DMS153 treated with DMSO at 0.1 percent for 48 hours (cell line): ENCODE data around the gene ATG7.
"Not testable (repeated sequence)": the region's sequence is repeated elsewhere in the genome, so short reads cannot be mapped to it uniquely, and the experiment has no call there.

Experiments
- DNase-seq: peaks from one replicate; lab custom pipeline; 2025; ENCODE audit not compliant: unreplicated experiment; lab: John Stamatoyannopoulos, UW

ATG7 gene

DNA sequence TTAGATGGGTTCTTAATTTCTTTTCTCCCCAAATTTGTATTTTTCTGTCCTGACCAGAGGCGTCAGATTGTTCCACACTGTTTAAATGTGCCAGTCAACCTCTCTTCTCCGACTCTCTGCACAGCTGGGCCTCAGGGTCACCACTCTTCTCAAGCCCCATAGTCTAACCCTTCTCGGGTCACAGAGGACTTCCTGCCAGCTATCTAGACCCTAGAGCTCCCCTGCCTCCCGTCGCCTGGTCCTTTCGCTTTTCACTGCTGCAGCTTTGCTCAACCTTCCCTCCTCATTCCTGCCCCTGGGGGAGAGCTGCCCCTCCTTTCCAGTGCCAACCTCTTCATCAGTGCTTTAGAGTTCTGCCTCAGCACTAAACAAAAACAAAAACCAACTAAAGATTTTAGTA is 151.7 kb downstream of the ATG7 start:
- no peak for DNase-seq

GRCh38 chr3:11424277-11424676 is 152.1 kb downstream of the ATG7 start:
- DNase-seq = no peak

- no peak for DNase-seq
Observed at GRCh38 chr3:11430207-11430606, 158.0 kb downstream of the ATG7 start.

DNA sequence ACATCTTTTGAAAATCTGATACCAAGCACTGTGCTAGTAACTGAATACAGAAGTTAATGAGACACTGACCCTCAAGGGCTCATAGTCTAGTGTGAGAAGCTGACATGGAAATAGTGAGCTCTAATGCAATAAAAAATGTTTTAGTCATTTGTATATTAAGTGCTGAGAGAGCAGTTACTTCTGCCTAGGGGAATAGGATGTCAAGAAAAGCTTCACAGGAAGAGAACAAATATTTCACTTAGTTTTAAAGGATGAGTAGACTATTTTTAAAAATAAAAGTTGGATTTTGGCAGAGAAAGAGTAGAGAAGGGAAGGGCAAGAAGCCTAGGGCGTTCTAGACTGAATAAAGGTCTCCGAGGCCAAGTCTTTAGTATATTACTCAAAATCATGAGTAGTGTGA is 158.4 kb downstream of the ATG7 start:
- no peak for DNase-seq

GRCh38 chr3:11431319-11431718 is 159.1 kb downstream of the ATG7 start:
- DNase-seq = no peak

DNA sequence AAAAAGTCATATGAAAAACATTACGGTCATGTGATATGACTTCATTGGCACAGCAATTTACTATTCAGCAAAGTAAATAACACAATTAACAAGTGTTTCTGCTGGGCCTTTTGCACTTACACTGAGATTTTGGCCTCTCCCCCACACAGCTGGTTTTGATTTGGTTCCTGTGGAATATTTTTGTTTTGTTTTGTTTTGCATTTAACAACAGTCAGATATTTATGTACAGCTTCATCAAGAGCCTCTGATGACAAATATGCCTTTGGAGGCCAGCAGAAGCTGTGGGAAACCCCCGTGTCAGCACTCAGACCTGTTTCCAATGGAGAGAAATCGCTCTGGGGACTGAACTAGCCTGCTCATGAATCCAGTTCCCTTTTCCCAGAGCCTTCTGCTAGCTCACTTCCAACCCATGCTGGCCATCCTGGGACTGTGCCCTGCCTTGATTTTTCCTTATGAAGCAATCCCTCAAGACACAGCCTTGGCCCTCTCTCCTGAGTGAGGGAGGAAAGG is 161.9 kb downstream of the ATG7 start:
- no peak for DNase-seq

DNA sequence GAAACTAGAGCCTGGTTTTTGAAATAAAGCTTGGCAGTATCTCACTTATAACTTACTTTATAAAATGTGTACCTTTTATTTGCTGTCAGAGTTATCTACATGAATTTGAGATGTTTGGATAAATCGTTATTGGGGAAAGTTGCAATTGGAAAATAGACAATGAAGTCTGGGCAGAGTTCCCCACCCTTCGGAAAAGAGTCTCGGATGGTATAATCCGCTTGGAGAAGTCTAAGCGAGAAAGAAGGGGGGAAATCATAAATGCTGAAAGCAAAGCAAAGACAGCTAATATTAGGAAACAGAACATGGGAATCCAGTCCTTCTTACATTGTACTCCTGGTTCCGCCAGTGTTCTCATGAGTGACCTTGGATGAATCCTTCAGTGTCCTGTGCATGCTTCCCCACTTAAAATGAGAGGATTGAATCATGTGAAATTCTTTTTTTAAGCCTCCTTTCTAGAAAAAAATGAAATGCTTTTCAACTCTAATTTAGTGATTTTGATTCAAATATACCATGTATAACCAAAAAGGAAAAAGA is 162.4 kb downstream of the ATG7 start:
- no peak for DNase-seq

DNA sequence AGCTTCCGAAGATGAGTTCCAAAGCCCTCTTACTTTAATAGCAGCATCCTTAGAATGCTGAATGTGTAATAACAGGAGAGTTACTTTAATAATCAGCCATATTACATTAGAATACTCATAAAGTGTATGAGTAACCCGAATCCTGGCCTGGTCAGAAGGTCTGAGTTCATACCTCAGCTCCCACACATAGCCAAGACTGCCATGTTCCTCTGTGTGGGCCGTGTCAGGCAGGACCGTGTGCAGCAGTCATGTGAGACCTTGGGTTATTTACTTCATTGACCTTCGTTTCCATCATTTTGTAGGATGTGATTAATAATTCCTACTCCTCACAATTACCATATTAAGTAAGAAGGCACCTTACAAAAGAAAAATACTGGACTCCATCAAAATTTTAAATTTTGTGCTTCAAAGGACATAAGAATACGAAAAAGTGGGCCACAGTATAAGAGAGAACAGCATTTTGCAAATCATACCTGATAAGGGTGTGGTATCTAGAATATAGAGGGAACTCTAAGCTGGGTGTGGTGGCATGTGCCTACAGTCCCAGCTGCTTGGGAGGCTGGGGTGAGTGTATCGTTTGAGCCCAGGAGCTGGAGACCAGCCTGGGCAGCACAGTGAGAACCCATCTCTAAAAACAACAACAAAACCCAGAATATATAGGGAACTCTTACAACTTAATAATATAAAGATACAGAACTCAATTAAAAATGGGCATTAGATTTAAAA is 163.4 kb downstream of the ATG7 start:
- no peak for DNase-seq

- no peak for DNase-seq
Observed at GRCh38 chr3:11436775-11437174, 164.6 kb downstream of the ATG7 start.

DNA sequence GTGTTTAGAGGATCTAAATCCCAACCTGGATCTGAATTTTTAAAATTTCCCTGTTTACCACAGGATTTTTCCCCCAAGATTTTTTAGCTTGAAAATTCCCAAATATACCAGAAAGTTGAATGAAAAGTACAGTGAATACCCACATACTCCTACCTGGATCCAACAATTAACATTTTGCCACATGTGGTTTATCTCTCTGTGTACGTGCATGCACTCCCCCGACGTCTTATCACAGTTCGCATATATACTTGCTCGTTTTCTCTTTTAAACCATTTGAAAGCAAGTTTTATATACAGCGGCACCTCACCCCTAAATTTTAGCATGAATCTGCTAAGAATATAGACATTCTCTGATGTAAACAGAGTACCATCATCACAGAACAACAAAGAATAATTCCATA is 165.3 kb downstream of the ATG7 start:
- no peak for DNase-seq

GRCh38 chr3:11438646-11439045 is 166.4 kb downstream of the ATG7 start:
- DNase-seq = no peak

DNA sequence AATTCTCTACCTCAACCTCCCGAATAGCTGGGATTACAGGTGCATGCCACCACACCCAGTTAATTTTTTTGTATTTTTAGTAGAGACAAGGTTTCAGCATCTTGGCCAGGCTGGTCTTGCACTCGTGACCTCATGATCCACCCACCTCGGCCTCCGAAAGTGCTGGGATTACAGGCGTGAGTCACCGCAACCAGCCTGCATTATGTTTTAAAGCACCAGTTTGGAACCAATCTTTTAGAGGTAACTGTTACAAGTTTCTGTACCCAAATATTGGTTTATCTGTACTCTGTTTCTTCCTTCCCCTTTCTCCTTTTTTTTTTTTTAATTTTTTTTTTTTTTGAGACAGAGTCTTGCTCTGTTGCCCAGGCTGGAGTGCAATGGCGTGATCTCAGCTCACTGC is 169.1 kb downstream of the ATG7 start:
- not testable (repeated sequence) for DNase-seq

DNA sequence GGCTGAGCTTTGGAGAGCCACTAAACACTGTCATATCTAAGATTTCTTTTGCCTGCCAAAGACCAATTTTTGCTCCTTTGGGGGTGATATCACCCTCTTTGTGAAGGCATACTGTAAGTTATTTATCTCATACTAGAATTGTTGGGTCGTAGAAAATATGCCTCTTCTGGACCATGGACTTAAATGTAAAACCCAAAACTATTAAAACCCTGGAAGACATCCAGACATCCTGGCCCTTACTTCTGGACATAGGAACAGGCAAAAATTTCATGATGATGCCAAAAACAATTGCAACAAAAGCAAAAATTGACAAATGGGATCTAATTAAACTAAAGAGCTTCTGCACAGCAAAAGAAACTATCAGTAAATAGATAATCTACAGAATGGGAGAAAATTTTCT is 172.2 kb downstream of the ATG7 start:
- no peak for DNase-seq

DNA sequence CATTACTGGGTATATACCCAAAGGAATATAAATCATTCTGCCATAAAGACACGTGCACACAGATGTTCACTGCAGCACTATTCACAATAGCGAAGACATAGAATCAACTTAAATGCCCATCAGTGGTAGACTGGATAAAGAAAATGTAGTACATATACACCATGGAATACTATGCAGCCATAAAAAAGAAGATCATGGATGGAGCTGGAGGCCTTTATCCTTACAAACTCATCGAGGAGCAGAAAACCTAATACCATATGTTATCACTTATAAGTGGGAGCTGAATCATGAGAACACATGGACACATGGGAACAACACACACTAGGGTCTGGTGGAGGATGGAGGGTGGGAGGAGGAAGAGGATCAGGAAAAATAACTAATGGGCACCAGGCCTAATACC is 173.0 kb downstream of the ATG7 start:
- not testable (repeated sequence) for DNase-seq

DNA sequence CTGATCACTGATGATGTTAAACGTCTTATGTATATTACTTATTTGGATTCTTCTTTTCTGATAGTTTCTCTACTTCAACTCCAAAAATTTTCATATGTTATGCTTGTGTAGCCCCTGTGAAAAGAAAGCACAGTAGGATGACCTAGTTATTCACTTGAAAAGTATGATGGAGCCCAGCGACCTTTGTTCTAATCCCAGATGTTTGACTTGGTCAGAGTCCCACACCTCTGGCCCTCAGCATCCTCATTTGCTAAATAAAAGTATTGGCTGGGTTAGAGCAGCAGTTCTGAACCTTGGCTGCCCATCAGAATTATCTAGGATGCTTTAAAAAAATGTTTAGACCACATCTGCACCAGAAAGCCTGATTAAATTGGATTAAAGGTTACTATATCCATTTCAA is 173.7 kb downstream of the ATG7 start:
- DNase-seq = no peak

GRCh38 chr3:11447584-11448200 is 175.5 kb downstream of the ATG7 start:
- DNase-seq = no peak

GRCh38 chr3:11450015-11450414 is 177.8 kb downstream of the ATG7 start:
- DNase-seq = no peak

DNA sequence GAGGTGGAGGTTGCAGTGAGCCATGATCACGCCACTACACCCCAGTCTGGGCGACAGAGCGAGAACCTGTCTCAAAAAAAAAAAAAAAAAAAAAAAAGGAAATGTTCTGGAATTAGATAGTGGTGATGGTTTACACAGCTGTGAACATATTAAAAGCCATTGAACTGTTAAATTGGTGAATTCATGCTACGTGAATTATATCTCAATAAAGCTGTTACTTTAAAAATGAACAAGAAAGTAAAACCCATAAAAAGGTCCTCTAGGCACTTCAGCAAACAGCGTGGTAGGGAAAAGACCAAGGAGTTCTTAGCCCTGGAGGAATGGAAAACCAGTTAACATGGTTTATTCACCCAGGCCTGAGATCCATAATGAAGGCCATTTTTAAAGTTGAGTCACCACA is 180.1 kb downstream of the ATG7 start:
- DNase-seq = no peak

GRCh38 chr3:11452885-11453847 is 181.0 kb downstream of the ATG7 start:
- no peak for DNase-seq

- DNase-seq = no peak
Observed at GRCh38 chr3:11455956-11456355, 183.8 kb downstream of the ATG7 start.

DNA sequence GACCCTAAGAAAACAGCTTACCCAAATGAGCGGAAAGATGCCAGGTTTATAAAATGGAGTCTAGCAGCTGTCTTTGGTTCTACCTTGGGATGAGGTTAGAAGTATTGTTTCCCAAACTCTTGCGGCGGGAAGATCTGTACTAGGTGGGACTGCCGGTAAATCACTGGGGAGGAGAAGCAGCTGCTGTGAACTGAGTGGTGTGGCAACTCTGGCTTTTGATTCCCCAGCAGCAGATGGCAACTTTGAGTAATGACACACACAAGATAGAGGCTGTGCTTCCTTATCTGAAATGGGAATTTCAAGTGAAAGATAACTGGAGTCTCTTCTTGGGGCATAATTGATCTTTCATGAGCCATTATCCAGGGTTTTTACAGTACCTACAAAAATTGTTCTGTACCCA is 184.9 kb downstream of the ATG7 start:
- DNase-seq = no peak
